Neural crest cell (in vitro differentiated cells): Measurements from ENCODE around the gene LRRC36. TPM values are rescaled to one million over a fixed set of nuclear protein-coding genes. Genes with fewer than 3 reads are reported as not detected.
A peak's percentile ranks its signal among the peaks of the same experiment; 100 is the strongest.
"Not testable (repeated sequence)": the region's sequence is repeated elsewhere in the genome, so short reads cannot be mapped to it uniquely, and the experiment has no call there.

ENCODE experiments used
- DNase-seq: peaks from one replicate; pipeline ENCODE4 v3.0.0; 2021; ENCODE audit warnings: low read depth, mixed read lengths, low spot score
- H3K27ac Mint-ChIP-seq: one replicate; pipeline ENCODE4 v1.8.0; 2021; ENCODE audit warnings: mild to moderate bottlenecking, mixed read lengths; ENCODE audit not compliant: unreplicated experiment
- H3K27me3 Mint-ChIP-seq: 2 replicates; pipeline ENCODE4 v1.8.0; 2021; ENCODE audit warnings: low read depth, mild to moderate bottlenecking, mixed read lengths
- H3K36me3 Mint-ChIP-seq: 2 replicates; pipeline ENCODE4 v1.8.0; 2021; ENCODE audit warnings: low read depth, mild to moderate bottlenecking, mixed read lengths
- H3K4me1 Mint-ChIP-seq: 2 replicates; pipeline ENCODE4 v1.8.0; 2021; ENCODE audit warnings: mixed read lengths
- H3K4me3 Mint-ChIP-seq: one replicate; pipeline ENCODE4 v1.8.0; 2021; ENCODE audit warnings: mild to moderate bottlenecking, mixed read lengths
- H3K9me3 Mint-ChIP-seq: 2 replicates; pipeline ENCODE4 v1.8.0; 2021; ENCODE audit warnings: mixed read lengths
- CTCF ChIP-seq: fragments of 200-600 bp; sonication (generic); conservative IDR thresholded peaks from 2 replicates; pipeline ENCODE4 v1.5.0; 2021; ENCODE audit warnings: antibody characterized with exemption, mild to moderate bottlenecking
- total RNA-seq: library from RNA; stranded (reverse); gene quantifications from 2 replicates; pipeline ENCODE4 v1.2.1, GENCODE V29; 2021

LRRC36 gene
- total RNA-seq, 1 donor from 2014 or later: 0.21 TPM

- no peak overlapping the region for H3K27ac Mint-ChIP-seq
- H3K9me3 Mint-ChIP-seq: no peaks in the 10 kb centered on the region
- TF ChIP-seq CTCF: no peak
- H3K4me1 Mint-ChIP-seq: no peaks in the 10 kb centered on the region
- no peak for DNase-seq
- peaks cover 12% of the 10 kb centered on the region for H3K27me3 Mint-ChIP-seq
- H3K36me3 Mint-ChIP-seq: no peaks in the 10 kb centered on the region
- H3K4me3 Mint-ChIP-seq: no peak overlapping the region
Measured at GRCh38 chr16:67346341-67346740, 19.7 kb downstream of the LRRC36 start.

- Mint-ChIP-seq H3K4me3 (no peak overlapping the region), H3K27me3 (peaks cover 9% of the 10 kb centered on the region), H3K27ac (no peak overlapping the region), H3K9me3 (no peaks in the 10 kb centered on the region), H3K36me3 (no peaks in the 10 kb centered on the region), H3K4me1 (no peaks in the 10 kb centered on the region)
- peak; percentile 59 for TF ChIP-seq CTCF
- DNase-seq: no peak
Measured at GRCh38 chr16:67349172-67349571, 22.6 kb downstream of the LRRC36 start.

- Mint-ChIP-seq H3K4me1 (no peaks in the 10 kb centered on the region), H3K27ac (no peak overlapping the region), H3K27me3 (peaks cover 14% of the 10 kb centered on the region), H3K9me3 (no peaks in the 10 kb centered on the region), H3K4me3 (no peak overlapping the region), H3K36me3 (no peaks in the 10 kb centered on the region)
- DNase-seq: no peak
- TF ChIP-seq CTCF: no peak
Measured at GRCh38 chr16:67350324-67350723, 23.7 kb downstream of the LRRC36 start.

- H3K36me3 Mint-ChIP-seq, H3K27ac Mint-ChIP-seq, H3K4me1 Mint-ChIP-seq, DNase-seq, H3K9me3 Mint-ChIP-seq, H3K4me3 Mint-ChIP-seq: not testable (repeated sequence)
- H3K27me3 Mint-ChIP-seq: peaks cover 14% of the 10 kb centered on the region
Measured at GRCh38 chr16:67352463-67352862, 25.8 kb downstream of the LRRC36 start.

DNA sequence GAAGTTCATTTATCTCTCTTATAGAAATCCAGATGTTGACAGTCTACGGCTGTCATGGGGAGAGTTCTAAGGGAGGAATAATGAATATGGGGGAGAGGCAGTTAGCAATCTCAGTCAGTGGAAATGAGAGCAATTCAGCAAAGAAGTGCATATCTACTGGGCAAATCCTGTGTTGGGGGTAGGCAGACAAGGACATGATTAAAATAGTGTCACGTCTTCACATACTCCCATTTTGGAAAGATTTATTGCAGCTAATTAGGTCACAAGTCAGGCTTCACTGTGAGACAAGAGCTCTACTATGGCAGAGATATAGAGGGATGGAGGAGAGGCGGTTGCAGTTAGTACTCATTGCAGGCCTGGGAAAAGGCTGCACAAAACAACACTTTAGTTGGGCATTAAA is 29.8 kb downstream of the LRRC36 start:
- H3K9me3 Mint-ChIP-seq: no peaks in the 10 kb centered on the region
- H3K27ac Mint-ChIP-seq: no peak overlapping the region
- H3K27me3 Mint-ChIP-seq: peaks cover 10% of the 10 kb centered on the region
- no peak for TF ChIP-seq CTCF
- no peak overlapping the region for H3K4me3 Mint-ChIP-seq
- no peaks in the 10 kb centered on the region for H3K4me1 Mint-ChIP-seq
- DNase-seq: no peak
- H3K36me3 Mint-ChIP-seq: no peaks in the 10 kb centered on the region

DNA sequence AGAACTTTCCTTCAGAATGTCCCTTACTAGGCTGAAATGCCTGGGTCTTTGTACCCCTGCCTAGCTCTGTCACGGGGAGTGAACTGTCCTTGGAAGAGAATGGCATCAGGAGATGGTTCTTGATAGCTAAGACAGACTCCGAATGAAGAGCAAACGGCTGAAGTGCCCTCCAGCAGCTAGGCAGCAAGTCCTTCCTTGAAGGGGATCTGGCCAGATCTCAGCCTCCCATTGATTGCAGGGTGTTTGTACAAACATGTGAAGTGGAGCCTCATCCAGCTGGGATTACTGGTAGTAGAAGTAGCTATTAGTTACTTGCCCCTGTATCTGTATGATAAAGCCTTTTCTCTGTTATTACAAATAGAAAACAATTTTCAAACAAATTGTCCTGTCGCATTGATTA is 30.9 kb downstream of the LRRC36 start:
- no peak overlapping the region for H3K27ac Mint-ChIP-seq
- no peak for TF ChIP-seq CTCF
- H3K27me3 Mint-ChIP-seq: peaks cover 10% of the 10 kb centered on the region
- no peak overlapping the region for H3K4me3 Mint-ChIP-seq
- DNase-seq: no peak
- no peaks in the 10 kb centered on the region for H3K9me3 Mint-ChIP-seq
- no peaks in the 10 kb centered on the region for H3K36me3 Mint-ChIP-seq
- H3K4me1 Mint-ChIP-seq: no peaks in the 10 kb centered on the region

GRCh38 chr16:67359540-67360269 is 33.1 kb downstream of the LRRC36 start:
- H3K36me3 Mint-ChIP-seq, H3K27ac Mint-ChIP-seq, DNase-seq, H3K4me3 Mint-ChIP-seq, H3K27me3 Mint-ChIP-seq, H3K9me3 Mint-ChIP-seq: not testable (repeated sequence)
- peaks cover 13% of the 10 kb centered on the region for H3K4me1 Mint-ChIP-seq
